Type B pancreatic cell (in vitro differentiated cells): ENCODE results near the gene S100A8. TPM values are rescaled to one million over a fixed set of nuclear protein-coding genes. Genes with fewer than 3 reads are reported as not detected.
A peak's percentile ranks its signal among the peaks of the same experiment; 100 is the strongest.

Experiments
- DNase-seq: peaks from one replicate; pipeline ENCODE4 v3.0.0; 2021; ENCODE audit warnings: mixed read lengths; ENCODE audit not compliant: unreplicated experiment; ENCODE audit errors: extremely low spot score
- H3K27ac Mint-ChIP-seq: 2 replicates; pipeline ENCODE4 v1.8.0; 2021; ENCODE audit warnings: mild to moderate bottlenecking, mixed read lengths
- H3K27me3 Mint-ChIP-seq: 2 replicates; pipeline ENCODE4 v1.8.0; 2021; ENCODE audit warnings: mixed read lengths
- H3K36me3 Mint-ChIP-seq: 2 replicates; pipeline ENCODE4 v1.8.0; 2021; ENCODE audit warnings: mixed read lengths
- H3K4me1 Mint-ChIP-seq: one replicate; pipeline ENCODE4 v1.8.0; 2021; ENCODE audit warnings: mixed read lengths; ENCODE audit not compliant: unreplicated experiment
- H3K4me3 Mint-ChIP-seq: 2 replicates; pipeline ENCODE4 v1.8.0; 2021; ENCODE audit warnings: mild to moderate bottlenecking, mixed read lengths
- H3K9me3 Mint-ChIP-seq: 2 replicates; pipeline ENCODE4 v1.8.0; 2021; ENCODE audit warnings: mixed read lengths
- CTCF ChIP-seq: fragments of 200-600 bp; sonication (generic); conservative IDR thresholded peaks from 2 replicates; pipeline ENCODE4 v1.5.0; 2021; ENCODE audit warnings: antibody characterized with exemption, mild to moderate bottlenecking
- total RNA-seq: library from RNA; stranded (reverse); gene quantifications from 2 replicates; pipeline ENCODE4 v1.2.1, GENCODE V29; 2021; ENCODE audit warnings: low replicate concordance

S100A8 gene
- total RNA-seq, 1 donor from 2014 or later = 667 TPM

- no peaks in the 10 kb centered on the region for H3K36me3 Mint-ChIP-seq
- H3K4me1 Mint-ChIP-seq = no peaks in the 10 kb centered on the region
- peaks cover 11% of the 10 kb centered on the region for H3K9me3 Mint-ChIP-seq
- no peaks in the 10 kb centered on the region for H3K27me3 Mint-ChIP-seq
- no peak overlapping the region for H3K4me3 Mint-ChIP-seq
- peak; percentile 22 for DNase-seq
- no peak overlapping the region for H3K27ac Mint-ChIP-seq
- TF ChIP-seq CTCF = no peak
Measured at GRCh38 chr1:153384958-153385580, 5.8 kb downstream of the S100A8 start.

GRCh38 chr1:153380711-153381110 is 10.2 kb downstream of the S100A8 start:
- Mint-ChIP-seq H3K4me3 (no peak overlapping the region), H3K27ac (no peak overlapping the region), H3K36me3 (no peaks in the 10 kb centered on the region), H3K4me1 (no peaks in the 10 kb centered on the region), H3K9me3 (peaks cover 11% of the 10 kb centered on the region), H3K27me3 (no peaks in the 10 kb centered on the region)
- DNase-seq = no peak
- no peak for TF ChIP-seq CTCF

- no peak overlapping the region for H3K4me3 Mint-ChIP-seq
- H3K9me3 Mint-ChIP-seq = peaks cover 11% of the 10 kb centered on the region
- no peak overlapping the region for H3K27ac Mint-ChIP-seq
- no peaks in the 10 kb centered on the region for H3K4me1 Mint-ChIP-seq
- H3K36me3 Mint-ChIP-seq = no peaks in the 10 kb centered on the region
- DNase-seq = no peak
- no peak for TF ChIP-seq CTCF
- no peaks in the 10 kb centered on the region for H3K27me3 Mint-ChIP-seq
Measured at GRCh38 chr1:153379591-153379990, 11.3 kb downstream of the S100A8 start.

GRCh38 chr1:153375511-153375910 is 15.4 kb downstream of the S100A8 start, which contains the start of gene S100A12:
Gene S100A12 (minus strand): TSS chr1:153375621. CDS start chr1:153374592, 1,029 bp downstream.
- Mint-ChIP-seq H3K27ac (no peak within 1 kb of the TSS), H3K4me1 (no peaks in the 10 kb centered on the region), H3K9me3 (no peaks in the 10 kb centered on the region), H3K4me3 (no peak within 1 kb of the TSS), H3K36me3 (no peaks in the 10 kb centered on the region), H3K27me3 (no peaks in the 10 kb centered on the region)
- no peak for DNase-seq
- TF ChIP-seq CTCF = no peak

GRCh38 chr1:153374071-153374470 is 16.8 kb downstream of the S100A8 start:
- DNase-seq = no peak
- H3K27me3 Mint-ChIP-seq = peaks cover 2% of the 10 kb centered on the region
- H3K27ac Mint-ChIP-seq = no peak overlapping the region
- no peaks in the 10 kb centered on the region for H3K4me1 Mint-ChIP-seq
- H3K4me3 Mint-ChIP-seq = no peak overlapping the region
- H3K9me3 Mint-ChIP-seq = no peaks in the 10 kb centered on the region
- no peaks in the 10 kb centered on the region for H3K36me3 Mint-ChIP-seq
- no peak for TF ChIP-seq CTCF
